NCI-H524 (cell line): Measurements from ENCODE around the gene HRK.
A peak's percentile ranks its signal among the peaks of the same experiment; 100 is the strongest.
"Not testable (repeated sequence)": the region's sequence is repeated elsewhere in the genome, so short reads cannot be mapped to it uniquely, and the experiment has no call there.

Source experiments
- DNase-seq, 2 experiments: peaks; one replicate each; lab custom pipeline; 2025; lab: John Stamatoyannopoulos, UW

Gene HRK

DNA sequence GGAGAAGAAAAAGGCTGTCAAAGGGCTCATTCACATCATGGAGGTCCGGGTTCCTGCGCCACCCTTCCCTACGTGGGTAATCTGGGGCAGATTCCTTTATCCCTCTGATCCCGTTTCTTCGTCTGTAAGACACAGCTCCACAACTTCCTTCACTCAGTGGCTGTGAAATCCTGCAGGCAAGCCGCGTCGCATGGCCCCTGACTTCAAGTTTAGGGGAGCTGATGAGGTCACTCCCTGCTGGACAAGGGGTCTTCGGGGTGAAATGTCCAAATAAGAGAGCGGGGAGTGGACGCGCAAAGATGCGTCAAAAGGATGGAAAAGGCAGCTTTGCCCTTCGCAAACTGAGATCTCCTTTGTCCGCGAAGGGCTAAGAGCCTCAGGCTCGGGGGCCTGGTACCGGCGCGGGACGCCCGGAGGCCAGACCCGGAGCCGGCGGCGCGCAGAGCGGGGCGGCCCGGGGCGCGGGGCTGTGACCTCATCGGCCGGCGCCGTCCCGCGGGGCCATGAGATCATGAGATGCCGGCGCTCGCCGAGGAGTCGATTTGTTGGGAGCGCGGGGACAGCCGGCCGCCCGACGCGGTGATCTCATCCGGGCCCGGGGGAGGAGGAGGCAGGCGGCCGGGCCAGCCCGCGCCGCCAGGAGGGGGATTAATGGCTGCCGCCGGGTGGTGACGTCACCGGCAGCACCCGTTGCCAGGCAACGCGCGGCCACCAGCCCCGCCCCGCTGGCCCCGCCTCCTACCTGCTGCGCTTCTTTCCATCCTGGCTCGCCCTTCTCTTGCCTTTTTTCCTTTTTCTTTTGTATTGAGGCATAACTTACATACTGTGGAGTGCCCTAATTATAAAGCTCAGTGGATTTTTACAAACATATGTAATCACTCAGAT lies 62.1 kb downstream of the HRK start:
- DNase-seq = peak; percentile 70 to 81

- DNase-seq = no peak
These were observed 62.8 kb downstream of the HRK start for GRCh38 chr12:116818341-116818856.

DNA sequence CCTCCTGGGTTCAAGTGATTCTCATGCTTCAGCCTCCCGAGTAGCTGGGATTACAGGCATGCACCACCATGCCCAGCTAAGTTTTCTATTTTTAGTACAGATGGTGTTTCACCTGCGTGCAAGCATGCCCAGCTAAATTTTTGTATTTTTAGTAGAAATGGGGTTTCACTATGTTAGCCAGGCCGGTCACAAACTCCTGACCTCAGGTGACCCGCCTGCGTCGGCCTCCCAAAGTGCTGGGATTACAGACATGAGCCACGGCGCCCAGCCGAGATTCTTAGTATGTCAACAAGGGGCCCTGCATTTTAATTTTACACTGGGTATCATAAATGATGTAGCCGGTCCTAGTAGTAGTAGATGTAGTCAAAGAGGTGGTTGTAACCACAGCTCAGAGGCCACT lies 66.5 kb downstream of the HRK start:
- DNase-seq = not testable (repeated sequence)

DNA sequence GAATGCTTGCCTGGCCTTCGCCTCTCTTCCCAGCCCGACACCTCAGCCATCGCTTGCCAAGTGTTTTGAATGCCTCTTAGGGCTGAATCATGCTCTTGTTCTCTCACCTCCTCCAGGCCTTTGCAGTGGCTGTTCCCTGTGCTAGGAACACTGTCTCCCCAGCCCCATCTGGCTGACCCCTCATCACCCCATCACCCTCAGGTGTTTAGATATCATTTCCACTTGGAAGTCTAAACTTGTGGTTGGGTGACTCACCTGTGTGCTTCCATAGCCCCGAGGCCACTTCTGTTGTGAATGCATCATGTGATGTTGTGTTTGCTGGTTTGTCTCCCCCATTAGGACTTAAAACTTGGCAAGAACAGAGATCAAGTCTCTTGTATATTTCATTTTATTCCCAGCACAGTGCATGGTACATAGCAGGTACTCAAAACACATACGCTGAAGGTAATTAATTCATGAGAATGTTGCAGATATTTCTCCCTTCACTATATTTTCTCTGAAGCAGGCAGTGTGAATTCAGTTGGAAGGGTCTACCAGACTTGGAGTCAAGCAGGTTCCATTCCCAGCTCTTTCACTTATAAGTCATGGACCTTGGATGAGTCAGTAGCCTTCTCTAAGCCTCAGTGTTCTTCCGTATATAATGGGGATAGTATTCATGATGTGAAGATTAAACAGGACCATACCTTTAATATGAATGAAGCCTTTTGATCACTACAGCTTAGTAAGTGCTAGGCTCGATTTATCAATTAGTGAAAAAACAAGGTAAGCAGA lies 67.8 kb downstream of the HRK start:
- DNase-seq = no peak

DNA sequence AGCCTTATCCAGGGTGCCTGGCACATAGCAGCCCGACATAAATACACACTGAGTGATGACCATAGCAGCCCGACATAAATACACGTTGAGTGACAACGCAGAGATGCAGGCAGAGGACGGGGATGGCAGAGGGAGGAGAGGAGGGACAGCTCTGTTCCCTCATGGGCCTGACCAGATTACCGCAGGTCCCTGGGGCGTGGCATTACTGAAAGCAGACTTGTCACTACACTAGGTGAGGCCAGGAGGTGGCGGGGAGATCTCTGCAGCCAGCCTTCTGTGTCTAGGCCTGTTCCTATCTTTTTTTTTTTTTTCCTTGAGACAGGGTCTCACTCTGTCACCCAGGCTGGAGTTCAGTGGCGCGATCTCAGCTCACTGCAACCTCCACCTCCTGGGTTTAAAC lies 69.0 kb downstream of the HRK start:
- DNase-seq = no peak

GRCh38 chr12:116808113-116809105 lies 72.8 kb downstream of the HRK start:
- DNase-seq = no peak

DNA sequence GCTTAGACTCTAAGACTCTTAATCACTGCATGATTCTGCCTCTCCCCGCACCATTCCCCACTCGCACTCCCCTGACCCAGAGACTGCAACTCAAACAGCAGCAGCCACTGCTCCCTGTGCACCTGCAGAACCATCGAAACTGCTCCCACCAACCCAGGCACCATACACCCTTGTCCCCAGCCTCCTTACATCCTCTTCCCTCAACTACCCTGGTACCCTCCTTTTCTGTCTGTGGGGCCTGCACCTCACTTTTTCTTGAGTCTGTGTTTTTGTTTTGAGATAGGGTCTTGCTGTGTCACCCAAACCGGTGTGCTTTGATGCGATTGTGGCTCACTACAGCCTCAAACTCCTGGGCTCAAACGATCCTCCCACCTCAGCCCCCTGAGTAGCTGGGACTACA lies 73.7 kb downstream of the HRK start:
- DNase-seq = no peak

DNA sequence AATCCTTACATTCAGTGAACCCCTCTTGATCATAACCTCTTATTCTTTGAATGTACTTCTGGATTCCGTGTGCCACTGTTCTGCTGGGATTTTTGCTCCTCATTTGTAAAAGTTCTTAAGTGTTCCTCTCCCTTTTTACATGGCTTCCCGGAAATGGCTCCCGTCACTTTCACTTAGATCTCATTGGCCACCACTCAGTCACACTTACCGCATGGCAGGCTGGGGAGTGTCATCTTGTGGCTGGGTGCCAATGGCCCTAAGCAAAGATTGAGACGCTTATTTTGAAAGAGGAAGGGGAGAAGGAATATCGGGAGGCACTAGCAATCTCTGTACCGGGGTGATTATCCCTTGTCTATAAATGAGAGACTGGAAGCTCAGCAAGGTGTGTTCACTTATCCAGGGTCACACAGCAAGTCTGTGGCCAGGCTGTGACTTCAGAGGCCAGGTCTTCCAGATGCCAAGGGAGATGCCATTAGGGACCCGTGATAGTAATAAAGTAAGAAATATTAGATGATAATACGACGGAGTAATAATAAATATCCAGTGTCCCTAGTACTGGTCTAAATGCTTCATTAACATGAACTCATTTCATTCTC lies 74.3 kb downstream of the HRK start:
- no peak for DNase-seq
